HG02852 (cell line): ENCODE data around the gene KRT39.

ENCODE experiments used
- ATAC-seq: cut with Tn5 transposase; IDR thresholded peaks from one replicate; pipeline ENCODE4 v1.9.1; 2021; ENCODE audit warnings: mild to moderate bottlenecking, moderate library complexity; ENCODE audit not compliant: unreplicated experiment

The KRT39 gene

GRCh38 chr17:40981115-40981514 is 14.4 kb upstream of the KRT39 start:
- ATAC-seq, result no peak

- ATAC-seq, result no peak
These were observed 13.8 kb upstream of the KRT39 start for GRCh38 chr17:40980596-40980995.

GRCh38 chr17:40980117-40980516 is 13.4 kb upstream of the KRT39 start:
- ATAC-seq, result no peak

- ATAC-seq, result no peak
These were observed 11.9 kb upstream of the KRT39 start for GRCh38 chr17:40978575-40979151.

- no peak for ATAC-seq
These were observed 8.8 kb upstream of the KRT39 start for GRCh38 chr17:40975516-40975915.

- ATAC-seq, result no peak
These were observed 7.6 kb upstream of the KRT39 start for GRCh38 chr17:40974366-40974765.

GRCh38 chr17:40967582-40967981 is 834 bp upstream of the KRT39 start:
- ATAC-seq, result no peak

- ATAC-seq, result no peak
These were observed 2.9 kb downstream of the KRT39 start for GRCh38 chr17:40963838-40964237.

- ATAC-seq, result no peak
These were observed 4.6 kb downstream of the KRT39 start for GRCh38 chr17:40962059-40962561.

GRCh38 chr17:40961591-40961990 is 5.2 kb downstream of the KRT39 start:
- no peak for ATAC-seq

GRCh38 chr17:40960144-40960543 is 6.6 kb downstream of the KRT39 start:
- ATAC-seq, result no peak

- no peak for ATAC-seq
These were observed 8.4 kb downstream of the KRT39 start for GRCh38 chr17:40958086-40958953.

- ATAC-seq, result no peak
These were observed 10.1 kb downstream of the KRT39 start for GRCh38 chr17:40956401-40957254.

- no peak for ATAC-seq
These were observed 12.9 kb downstream of the KRT39 start for GRCh38 chr17:40953881-40954280.

- ATAC-seq, result no peak
These were observed 14.1 kb downstream of the KRT39 start for GRCh38 chr17:40952661-40953060.

- no peak for ATAC-seq
These were observed 14.6 kb downstream of the KRT39 start for GRCh38 chr17:40952154-40952553.

- ATAC-seq, result no peak
These were observed 15.6 kb downstream of the KRT39 start for GRCh38 chr17:40951011-40951622.

GRCh38 chr17:40950176-40950575 is 16.6 kb downstream of the KRT39 start:
- no peak for ATAC-seq

- no peak for ATAC-seq
These were observed 17.3 kb downstream of the KRT39 start for GRCh38 chr17:40949418-40949817.

- no peak for ATAC-seq
These were observed 18.8 kb downstream of the KRT39 start for GRCh38 chr17:40947929-40948328.

- ATAC-seq, result no peak
These were observed 21.3 kb downstream of the KRT39 start for GRCh38 chr17:40945414-40945813.
